ENCODE data around the gene CELF1. TPM values are rescaled to one million over a fixed set of nuclear protein-coding genes. Genes with fewer than 3 reads are reported as not detected.
A peak's percentile ranks its signal among the peaks of the same experiment; 100 is the strongest.

Gene CELF1
- total RNA-seq, 1 experiment from 2014 or later: 152 TPM

DNA sequence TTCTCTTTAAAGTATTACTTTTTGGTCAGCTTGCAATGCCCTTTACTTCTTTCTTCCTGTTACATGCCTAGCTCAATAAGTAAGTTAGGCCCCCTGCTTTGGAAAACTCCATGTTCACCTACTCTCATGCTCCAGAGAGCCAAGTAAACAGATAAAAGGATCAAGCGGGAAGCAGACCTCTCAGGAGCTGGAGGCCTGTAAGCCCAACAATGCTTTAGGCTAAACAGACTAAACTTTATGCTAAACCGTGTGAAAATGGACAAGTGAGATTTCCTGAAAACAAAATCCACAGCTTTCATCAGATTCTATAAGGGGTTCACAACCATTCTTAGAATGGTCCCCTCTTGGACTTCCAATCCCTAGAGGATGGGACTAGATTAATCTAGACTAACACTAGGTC, 40.2 kb downstream of the CELF1 start:
- no peaks in the 10 kb centered on the region for H3K36me3 ChIP-seq (ENCODE audit: control insufficient read depth, insufficient read depth, low read length)
- H3K4me1 ChIP-seq: peaks cover 35% of the 10 kb centered on the region
- H3K36me3 Mint-ChIP-seq (ENCODE audit: insufficient read depth, unreplicated experiment): peaks cover 59% of the 10 kb centered on the region
- no peak overlapping the region for H3K27ac Mint-ChIP-seq (ENCODE audit: unreplicated experiment)
- H3K9me3 ChIP-seq: no peaks in the 10 kb centered on the region
- TF ChIP-seq, protein P1, sequence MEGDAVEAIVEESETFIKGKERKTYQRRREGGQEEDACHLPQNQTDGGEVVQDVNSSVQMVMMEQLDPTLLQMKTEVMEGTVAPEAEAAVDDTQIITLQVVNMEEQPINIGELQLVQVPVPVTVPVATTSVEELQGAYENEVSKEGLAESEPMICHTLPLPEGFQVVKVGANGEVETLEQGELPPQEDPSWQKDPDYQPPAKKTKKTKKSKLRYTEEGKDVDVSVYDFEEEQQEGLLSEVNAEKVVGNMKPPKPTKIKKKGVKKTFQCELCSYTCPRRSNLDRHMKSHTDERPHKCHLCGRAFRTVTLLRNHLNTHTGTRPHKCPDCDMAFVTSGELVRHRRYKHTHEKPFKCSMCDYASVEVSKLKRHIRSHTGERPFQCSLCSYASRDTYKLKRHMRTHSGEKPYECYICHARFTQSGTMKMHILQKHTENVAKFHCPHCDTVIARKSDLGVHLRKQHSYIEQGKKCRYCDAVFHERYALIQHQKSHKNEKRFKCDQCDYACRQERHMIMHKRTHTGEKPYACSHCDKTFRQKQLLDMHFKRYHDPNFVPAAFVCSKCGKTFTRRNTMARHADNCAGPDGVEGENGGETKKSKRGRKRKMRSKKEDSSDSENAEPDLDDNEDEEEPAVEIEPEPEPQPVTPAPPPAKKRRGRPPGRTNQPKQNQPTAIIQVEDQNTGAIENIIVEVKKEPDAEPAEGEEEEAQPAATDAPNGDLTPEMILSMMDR (IDR thresholded peaks at IDR 0.05; ENCODE audit: insufficient read depth in 1 of 2, low read depth in 1 of 2, low read length in 1 of 2, severe bottlenecking in 1 of 2, unreplicated experiment in 1 of 2): no peak
- no peak overlapping the region for H3K4me3 Mint-ChIP-seq (ENCODE audit: unreplicated experiment)
- no TSS peak for BruUV-seq (replicated peaks)
- ChIA-PET POLR2A (no interaction called here), CTCF (interaction anchor here (0.6 kb wide), 1 partner anchor 59 kb away, joined by 3 read pairs; no protein-coding TSS in a partner anchor)
- intact Hi-C loops (cut with micrococcal nuclease; ENCODE audit: unreplicated experiment): no loop called here
- no peaks in the 10 kb centered on the region for H3K27me3 ChIP-seq (replicated peaks; ENCODE audit: control insufficient read depth, insufficient read depth, low read length)
- peaks cover 44% of the 10 kb centered on the region for H3K4me1 Mint-ChIP-seq (ENCODE audit: low read depth, unreplicated experiment)
- H3K9me3 Mint-ChIP-seq (ENCODE audit: unreplicated experiment): no peaks in the 10 kb centered on the region
- no peaks in the 10 kb centered on the region for H3K27me3 Mint-ChIP-seq (ENCODE audit: insufficient read depth, unreplicated experiment)
- no peak overlapping the region for H3K4me3 ChIP-seq (ENCODE audit: low read depth, low read length)
- DNase-seq: no peak

DNA sequence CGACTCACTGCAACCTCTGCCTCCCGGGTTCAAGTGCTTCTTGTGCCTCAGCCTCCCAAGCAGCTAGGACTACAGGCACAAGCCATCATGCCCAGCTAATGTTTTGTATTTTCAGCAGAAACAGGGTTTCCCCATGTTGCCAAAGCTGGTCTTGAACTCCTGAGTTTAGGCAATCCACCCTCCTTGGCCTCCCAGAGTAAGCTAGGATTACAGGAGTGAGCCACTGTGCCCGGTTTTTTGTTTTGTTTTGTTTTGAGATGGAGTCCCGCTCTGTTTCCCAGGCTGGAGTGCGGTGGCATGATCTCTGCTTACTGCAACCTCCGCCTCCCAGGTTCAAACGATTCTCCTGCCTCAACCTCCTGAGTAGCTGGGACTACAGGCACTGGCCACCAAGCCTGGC, 41.0 kb downstream of the CELF1 start:
- BruUV-seq (replicated peaks): no TSS peak
- Histone ChIP-seq H3K36me3 (ENCODE audit: control insufficient read depth, insufficient read depth, low read length) (no peaks in the 10 kb centered on the region), H3K4me3 (ENCODE audit: low read depth, low read length) (no peak overlapping the region), H3K9me3 (no peaks in the 10 kb centered on the region), H3K4me1 (peaks cover 37% of the 10 kb centered on the region), H3K27me3 (replicated peaks; ENCODE audit: control insufficient read depth, insufficient read depth, low read length) (no peaks in the 10 kb centered on the region)
- Mint-ChIP-seq H3K27ac (ENCODE audit: unreplicated experiment) (no peak overlapping the region), H3K9me3 (ENCODE audit: unreplicated experiment) (no peaks in the 10 kb centered on the region), H3K4me1 (ENCODE audit: low read depth, unreplicated experiment) (peaks cover 47% of the 10 kb centered on the region), H3K4me3 (ENCODE audit: unreplicated experiment) (no peak overlapping the region), H3K27me3 (ENCODE audit: insufficient read depth, unreplicated experiment) (no peaks in the 10 kb centered on the region), H3K36me3 (ENCODE audit: insufficient read depth, unreplicated experiment) (peaks cover 60% of the 10 kb centered on the region)
- intact Hi-C loops (cut with micrococcal nuclease; ENCODE audit: unreplicated experiment): no loop called here
- CTCF ChIA-PET: no interaction called here
- DNase-seq: no peak
- TF ChIP-seq, protein P1 (IDR thresholded peaks at IDR 0.05; ENCODE audit: insufficient read depth in 1 of 2, low read depth in 1 of 2, low read length in 1 of 2, severe bottlenecking in 1 of 2, unreplicated experiment in 1 of 2): no peak
- POLR2A ChIA-PET: no interaction called here

DNA sequence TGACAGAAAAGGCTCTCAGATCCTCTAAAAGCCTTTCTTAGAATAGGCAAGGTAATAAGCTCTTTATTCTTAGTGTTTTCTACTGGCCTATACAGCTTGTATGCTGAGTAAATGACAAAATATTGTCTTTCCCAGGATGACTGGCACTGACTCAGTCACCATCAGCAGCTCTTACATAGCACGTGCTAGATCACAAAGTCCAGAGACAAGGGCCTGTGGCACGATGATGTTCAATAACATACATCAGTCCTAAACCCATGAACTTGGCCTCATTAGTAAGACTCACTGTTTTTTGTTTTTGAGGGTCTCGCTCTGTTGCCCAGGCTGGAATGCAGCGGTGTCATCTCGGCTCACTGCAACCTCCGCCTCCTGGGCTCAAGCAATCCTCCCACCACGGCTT, 42.7 kb downstream of the CELF1 start:
- no peak for DNase-seq
- Mint-ChIP-seq H3K27ac (ENCODE audit: unreplicated experiment) (peak overlapping the region; percentile 70), H3K9me3 (ENCODE audit: unreplicated experiment) (no peaks in the 10 kb centered on the region), H3K4me1 (ENCODE audit: low read depth, unreplicated experiment) (peaks cover 43% of the 10 kb centered on the region), H3K27me3 (ENCODE audit: insufficient read depth, unreplicated experiment) (no peaks in the 10 kb centered on the region), H3K4me3 (ENCODE audit: unreplicated experiment) (peak overlapping the region; percentile 36), H3K36me3 (ENCODE audit: insufficient read depth, unreplicated experiment) (peaks cover 71% of the 10 kb centered on the region)
- Histone ChIP-seq H3K27me3 (replicated peaks; ENCODE audit: control insufficient read depth, insufficient read depth, low read length) (no peaks in the 10 kb centered on the region), H3K4me1 (peaks cover 34% of the 10 kb centered on the region), H3K4me3 (ENCODE audit: low read depth, low read length) (no peak overlapping the region), H3K36me3 (ENCODE audit: control insufficient read depth, insufficient read depth, low read length) (no peaks in the 10 kb centered on the region), H3K9me3 (no peaks in the 10 kb centered on the region)
- TF ChIP-seq, protein P1 (IDR thresholded peaks at IDR 0.05; ENCODE audit: insufficient read depth in 1 of 2, low read depth in 1 of 2, low read length in 1 of 2, severe bottlenecking in 1 of 2, unreplicated experiment in 1 of 2): no peak
- intact Hi-C loops (cut with micrococcal nuclease; ENCODE audit: unreplicated experiment): no loop called here
- ChIA-PET CTCF (interaction anchor here (0.7 kb wide), 2 partner anchors 54 to 691 kb away, joined by 3 read pairs; no protein-coding TSS in a partner anchor), POLR2A (no interaction called here)
- no TSS peak for BruUV-seq (replicated peaks)
